ENCODE measurements around the gene AGAP3.

The AGAP3 gene

DNA sequence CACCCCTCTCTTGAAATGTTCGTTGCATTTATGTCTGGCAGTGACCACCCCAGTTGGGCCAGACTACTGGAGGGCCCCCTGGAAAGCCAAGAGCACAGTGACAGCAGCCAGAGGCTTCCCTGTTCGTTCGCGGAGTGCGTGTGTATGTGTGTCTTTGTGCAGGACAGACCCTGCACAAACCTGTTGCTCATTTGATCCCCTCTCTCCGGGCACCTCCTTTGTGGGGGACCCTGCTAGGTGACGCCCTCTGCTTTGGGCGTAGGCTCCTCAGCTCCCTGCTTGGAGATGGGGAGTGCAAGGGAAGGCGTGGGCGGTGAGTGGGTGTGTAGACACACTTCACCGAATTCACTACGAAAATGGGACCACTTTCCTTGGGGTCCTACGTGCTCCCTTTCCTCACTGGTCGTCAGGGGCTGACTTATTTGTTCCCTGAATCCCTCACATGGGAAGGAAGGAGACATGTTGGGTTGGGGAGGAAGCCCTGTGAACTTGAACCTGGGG, 38.7 kb downstream of the AGAP3 start:
- DNase-seq = no peak

DNA sequence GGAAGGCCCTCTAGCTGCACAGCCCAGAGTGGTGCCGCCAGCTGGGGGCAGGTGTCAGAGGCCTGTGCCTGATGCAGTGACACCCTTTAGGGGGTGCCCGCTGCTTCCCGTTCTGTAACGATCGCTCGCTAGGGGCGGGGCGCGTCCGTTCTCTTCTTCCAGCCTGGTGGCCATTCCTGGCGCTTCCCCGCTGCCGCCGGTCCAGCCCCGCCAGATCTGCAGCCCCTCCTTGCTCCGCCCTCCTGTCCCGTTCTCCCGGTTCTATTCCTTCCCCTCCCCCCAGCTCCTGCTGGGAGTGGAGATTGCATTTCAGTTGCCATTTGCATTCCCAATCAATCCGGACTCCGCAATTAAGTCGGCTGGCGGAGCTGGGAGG, 39.2 kb downstream of the AGAP3 start:
- no peak for DNase-seq

DNA sequence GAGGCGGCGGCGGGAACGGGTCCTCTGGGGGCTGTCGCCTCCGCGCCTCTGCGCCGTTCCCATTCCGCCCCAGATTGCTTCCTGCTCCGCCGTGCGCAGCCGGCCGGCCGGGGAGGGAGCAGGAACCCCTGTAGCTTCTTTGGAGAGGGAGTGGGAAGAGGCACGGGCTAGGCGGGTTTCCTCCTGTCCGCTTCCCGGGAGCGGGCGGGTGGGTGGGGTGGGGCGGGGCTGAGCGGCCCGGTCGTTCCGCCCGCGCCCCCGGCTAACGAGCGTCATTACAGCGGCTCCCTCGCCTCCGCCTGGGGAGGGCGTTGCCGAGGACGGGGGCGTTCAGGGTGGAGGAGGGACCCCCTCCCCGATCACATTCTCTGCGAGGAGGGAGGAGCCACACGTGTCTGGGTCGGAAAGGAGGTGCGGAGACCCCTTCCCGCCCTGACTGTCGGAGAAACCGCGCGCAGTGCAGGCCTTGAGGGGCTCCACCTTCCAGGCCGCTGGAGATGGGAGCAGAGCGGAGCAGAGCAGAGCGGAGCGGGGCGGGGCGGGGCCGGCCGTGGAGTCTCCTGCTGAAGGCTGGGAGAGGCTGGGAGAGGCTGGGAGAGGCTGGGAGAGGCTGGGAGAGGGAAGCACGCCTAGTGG, 39.7 kb downstream of the AGAP3 start:
- no peak for DNase-seq

DNA sequence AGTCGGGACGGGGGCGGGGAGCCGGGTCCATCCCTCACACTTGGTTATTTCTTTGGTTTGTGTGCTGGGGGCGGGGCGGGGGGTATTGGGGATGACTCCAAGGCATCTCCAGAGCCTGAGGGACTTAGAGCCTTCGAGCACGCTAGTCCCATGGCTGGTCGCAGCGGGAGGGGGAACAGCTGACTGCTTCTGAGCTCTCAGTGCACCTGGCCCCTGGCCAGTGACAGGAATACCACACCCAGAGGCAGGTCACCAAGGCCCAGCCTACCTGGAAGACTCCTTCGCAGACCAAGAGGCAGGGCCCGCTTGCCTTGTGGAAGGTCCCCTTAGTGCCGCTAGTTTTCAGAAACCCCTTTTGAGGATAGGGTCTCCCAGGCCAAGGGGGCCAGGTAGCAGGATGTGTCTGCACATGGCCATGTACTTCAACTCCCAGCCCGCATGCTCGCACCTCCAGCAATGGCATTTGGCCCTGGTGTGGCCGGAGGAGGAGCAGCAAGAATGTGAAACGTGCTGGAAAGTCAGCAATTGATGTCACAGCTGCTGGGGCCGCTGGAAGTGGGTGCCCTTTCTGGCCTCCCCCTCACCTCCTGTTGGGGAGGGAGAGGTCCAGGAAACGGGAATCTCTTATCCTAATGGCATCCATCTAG, 40.3 kb downstream of the AGAP3 start:
- DNase-seq = no peak

DNA sequence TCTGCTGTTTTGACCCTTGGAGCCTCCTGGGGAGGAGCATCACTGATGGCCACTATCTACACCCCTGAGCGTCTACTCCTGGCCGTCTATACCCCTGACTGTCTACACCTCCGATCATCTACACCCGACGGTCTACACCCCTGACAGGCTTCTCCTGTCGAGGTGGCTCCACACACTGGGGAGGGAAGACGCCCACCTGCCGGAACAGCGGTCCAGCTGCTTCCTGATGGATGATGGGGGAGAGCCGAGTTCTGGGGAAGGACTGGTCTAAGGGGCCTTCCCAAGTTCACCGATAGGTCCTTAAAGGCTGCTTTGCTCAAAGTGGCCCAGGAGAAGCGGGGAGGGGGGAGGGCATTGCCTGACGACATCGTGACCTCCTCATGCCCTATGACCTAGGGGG, 41.9 kb downstream of the AGAP3 start:
- DNase-seq = no peak

DNA sequence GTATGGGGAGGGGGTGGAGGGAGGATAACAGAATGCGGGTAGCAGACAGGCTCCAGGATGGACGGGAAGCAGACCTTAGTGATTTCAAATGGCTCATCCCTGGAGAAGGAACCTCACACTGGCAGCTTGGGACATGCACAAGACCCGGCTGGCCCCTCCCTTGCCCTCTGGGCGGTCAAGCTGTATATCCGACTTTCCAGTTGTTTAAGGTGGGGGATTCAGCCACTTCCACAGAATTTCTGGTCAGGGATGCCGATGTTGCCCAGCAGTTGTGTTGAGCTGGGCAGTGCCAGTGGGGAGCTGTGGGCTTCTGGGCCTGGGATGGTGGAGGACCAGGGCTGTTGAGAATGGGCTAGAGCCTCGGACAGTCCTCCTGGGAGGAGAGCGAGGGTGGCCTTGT, 42.4 kb downstream of the AGAP3 start:
- no peak for DNase-seq

DNA sequence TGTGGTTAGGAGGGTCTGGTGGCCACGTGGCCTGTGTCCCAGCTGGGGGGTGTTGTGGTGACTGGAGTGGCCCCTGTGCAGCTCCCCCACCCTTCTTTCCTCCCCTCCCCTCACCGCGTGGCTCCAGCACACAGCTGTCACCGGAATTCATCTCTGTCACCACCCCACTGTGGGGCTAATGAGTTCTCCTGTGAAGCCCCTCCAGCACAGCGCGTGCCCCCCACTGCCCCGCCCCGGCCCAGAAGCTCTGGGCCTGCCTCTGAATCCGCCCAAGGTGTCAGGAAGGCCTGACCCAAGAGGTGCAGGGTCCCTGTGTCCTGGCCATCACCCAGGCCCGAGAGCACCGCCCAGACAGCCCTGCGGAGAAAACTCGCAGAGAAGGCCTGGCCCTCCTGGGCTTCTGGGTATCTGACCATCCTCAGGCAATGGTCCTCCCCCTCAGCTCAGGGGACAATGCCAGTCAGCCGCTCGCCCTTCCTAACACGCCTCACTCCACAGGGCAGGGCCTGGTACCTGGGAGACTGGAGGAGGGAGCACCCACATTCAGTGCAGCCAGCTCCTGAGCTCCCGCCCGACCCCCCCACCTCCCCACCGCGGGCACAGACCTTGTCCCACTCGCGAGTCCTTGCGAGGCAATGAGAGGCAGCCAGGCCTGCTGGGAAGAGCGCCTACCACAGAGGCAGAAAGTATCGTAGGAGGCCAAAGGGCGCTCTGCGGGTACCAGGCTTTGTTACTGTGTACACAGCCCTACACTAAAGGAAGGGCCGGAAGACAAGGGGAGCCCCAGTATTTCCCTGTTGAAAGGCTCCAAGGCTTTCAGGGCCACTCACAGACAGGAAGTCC, 43.1 kb downstream of the AGAP3 start:
- DNase-seq = no peak

DNA sequence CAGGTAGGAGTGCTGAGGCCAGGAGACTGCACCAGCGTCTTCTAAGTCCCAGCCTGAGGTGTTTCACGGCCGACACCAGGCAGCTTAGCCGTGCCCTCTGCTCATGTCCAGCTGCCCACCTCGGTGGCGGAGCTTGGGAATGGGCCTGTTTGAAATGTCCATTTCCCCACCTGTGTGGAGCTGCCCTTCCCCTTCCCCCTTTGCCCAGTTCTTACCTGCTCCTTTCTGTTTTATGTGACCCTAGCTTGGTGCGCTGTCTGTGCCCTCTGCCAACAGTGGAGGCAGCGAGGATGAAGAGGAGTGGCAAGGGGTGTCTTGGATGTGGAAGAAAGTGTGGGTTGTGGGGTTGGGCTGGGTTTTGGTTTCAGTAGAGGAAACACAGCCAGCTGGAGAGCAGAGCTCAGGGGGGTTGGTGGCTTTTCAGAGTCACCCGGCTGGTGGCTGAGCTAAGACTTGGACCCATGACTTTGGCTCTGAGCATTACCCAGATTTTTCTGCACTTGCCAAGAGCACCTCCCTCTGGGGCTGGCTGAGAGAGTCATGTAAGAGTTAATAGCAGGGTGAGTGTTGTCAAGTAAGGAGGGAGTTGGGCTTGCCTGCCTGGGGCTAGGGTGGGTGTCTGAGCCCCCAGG, 43.8 kb downstream of the AGAP3 start:
- no peak for DNase-seq

DNA sequence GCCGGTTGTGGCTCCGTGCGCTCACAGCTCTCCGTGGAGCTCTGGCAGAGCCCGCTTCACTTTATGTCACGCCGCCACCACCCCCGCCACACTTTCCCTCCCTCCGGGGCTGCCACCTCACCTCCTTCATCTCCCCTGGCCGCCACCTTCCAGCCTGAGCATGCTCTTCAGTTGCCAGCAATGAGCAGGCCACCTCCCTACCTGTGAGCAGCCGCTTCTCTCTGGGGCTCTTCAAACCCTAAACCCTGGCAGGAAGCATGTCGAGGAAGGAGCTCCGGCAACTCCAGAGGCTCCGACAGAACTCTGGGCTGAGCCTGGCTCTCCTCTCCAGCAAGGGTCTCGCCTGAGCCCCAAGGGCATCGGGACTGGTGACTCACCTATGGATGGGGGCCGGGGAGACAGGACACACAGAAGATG, 44.5 kb downstream of the AGAP3 start:
- no peak for DNase-seq

DNA sequence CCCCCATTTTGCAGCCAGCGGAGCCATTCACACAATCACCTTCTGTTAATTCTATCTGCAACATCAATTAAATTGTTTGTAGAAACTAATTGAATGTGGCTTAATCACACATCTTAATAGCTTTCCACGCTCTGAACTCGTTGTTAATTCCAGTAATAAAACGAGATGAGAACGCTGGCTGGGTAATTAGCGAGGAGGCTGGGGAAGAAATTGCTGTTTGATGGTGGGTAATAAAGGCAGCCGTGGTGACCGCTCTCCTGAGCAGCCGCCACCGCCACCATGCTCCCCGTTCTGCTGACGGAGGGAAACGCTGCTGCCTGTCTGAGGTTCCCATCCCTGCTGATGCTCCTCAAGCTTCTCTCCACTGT, 44.9 kb downstream of the AGAP3 start:
- DNase-seq = no peak

DNA sequence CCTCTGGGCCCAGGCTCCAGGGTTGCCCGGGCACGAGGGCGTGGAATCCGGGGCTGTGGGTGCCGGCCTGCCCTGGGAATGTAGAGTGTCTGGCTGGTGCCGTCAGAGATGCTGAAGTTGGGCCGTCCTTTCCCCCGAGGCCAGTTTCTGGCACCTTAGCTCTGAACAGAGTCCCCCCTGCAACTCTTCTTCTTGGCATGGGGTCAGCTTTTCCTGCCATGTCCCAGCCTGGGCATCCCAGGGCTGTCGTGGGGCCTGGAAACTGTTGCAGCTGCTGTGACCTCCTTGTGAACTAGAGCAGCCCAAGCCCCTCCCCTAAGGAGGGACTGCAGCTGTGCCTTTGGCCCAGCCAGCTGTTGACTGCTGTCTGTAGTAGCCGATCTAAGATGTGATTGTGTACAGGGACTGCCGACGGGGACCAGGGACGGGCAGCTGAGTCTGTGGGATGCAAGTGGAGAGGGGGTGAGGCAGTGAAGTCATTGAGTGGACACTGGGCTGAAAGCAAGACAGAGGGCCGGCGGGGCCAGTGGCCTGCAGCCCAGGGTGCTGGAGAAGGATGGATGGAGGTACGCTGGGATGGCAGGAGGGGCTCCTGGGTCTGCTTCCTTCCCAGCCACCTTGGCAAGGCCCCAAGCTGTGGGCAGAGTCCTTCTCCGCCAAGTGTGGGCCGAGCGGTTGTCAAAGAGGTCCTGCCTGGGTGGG, 45.5 kb downstream of the AGAP3 start:
- no peak for DNase-seq

DNA sequence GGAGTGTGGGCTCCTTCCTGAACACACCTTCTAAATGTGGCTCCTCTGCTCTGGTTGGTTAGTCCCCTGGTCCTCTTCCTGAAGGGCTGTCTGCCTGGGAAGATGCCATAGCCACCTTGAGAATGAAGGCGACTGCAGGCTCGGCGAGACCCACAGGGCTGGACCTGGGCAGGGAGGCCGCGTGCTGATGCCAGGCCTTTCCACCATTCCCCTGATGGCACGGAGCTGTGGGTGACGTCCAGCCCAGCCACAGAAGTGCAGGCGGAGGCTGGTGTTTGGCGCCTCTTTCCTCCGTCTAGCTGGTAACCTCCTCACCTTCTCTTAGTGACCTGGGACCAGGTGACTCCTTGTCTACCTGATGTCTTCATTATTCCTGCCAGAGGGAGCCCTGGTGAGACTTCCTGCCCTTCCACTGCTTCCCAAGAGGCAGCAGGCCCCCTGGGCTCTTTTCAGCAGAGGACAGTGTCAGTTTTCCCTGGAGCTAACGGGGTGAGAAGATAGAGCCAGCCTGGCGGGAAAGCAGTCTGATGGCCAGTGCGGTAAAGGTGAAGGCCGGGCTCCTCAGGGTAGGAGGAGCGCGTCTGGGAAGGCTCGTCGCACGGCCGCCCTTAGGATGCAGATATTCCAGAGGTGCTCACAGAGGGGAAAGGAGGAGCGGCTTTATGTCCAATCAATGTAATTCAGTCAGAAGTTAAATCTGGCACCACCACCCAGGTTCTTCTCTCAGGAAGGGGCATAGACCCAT, 46.4 kb downstream of the AGAP3 start:
- no peak for DNase-seq

DNA sequence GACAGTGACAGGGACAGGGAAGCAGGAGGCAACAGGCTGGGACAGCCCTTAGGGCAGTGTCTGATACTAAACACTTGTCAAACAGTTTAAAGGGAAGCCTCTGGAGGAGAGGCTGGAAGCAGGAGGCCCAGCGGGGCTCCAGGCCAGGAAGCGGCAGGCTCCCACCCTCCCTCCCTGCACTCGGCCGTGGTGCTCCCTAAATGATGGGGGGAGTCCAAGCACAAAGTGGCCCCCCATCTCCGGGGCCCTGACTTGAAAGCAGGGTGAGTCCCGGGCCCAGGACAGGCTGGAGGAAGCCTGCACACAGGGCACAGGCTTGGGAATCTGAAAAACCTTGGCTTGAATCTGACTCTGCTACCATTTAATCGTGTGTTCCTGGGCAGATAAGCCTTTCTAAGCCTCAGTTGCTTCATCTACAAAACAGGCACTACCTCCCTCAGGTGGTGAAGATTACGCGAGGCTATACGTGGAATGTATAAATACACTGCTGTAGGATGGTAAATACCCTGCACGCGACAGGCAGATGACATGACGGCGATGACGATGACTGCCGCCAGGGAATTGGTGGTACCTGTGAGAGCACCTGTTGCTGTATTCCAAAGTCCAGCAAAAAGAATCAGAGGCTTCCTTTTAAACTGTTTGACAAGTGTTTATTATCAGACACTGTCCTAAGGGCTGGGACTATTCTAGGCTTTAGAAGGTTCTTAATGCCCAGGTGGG, 47.2 kb downstream of the AGAP3 start:
- no peak for DNase-seq

DNA sequence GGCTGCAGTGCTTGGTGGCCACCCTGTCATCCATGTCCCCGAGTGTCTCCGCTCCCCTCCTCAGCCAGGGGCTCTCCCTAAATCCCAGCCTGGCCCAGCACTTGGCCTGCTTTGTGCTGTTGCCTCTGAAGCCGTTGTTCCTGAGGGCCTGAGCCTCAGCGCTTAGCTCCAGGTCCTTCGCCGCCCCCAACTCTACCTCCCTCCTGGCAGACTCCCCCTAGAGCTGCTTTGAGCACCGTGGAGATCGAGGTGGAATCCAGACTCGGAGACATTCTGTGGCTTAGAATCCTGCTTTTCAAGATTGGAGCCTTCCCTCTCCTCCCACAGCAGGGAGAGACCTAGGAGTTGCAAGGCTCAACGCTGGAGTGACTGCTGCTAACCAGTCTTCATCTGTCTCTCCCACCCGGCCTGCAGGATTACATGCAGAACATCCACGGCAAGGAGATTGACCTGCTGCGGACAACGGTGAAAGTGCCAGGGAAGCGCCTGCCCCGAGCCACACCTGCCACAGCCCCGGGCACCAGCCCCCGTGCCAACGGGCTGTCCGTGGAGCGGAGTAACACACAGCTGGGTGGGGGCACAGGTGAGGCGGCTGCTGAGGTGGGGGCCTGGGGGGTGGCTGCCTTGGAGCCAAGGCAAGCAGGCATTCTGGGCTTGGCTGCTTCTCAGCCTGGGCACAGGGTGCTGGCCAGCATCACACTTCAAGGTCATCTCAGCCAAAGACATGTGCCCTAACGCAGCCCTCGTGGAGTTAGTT, 47.9 kb downstream of the AGAP3 start:
- DNase-seq = no peak

DNA sequence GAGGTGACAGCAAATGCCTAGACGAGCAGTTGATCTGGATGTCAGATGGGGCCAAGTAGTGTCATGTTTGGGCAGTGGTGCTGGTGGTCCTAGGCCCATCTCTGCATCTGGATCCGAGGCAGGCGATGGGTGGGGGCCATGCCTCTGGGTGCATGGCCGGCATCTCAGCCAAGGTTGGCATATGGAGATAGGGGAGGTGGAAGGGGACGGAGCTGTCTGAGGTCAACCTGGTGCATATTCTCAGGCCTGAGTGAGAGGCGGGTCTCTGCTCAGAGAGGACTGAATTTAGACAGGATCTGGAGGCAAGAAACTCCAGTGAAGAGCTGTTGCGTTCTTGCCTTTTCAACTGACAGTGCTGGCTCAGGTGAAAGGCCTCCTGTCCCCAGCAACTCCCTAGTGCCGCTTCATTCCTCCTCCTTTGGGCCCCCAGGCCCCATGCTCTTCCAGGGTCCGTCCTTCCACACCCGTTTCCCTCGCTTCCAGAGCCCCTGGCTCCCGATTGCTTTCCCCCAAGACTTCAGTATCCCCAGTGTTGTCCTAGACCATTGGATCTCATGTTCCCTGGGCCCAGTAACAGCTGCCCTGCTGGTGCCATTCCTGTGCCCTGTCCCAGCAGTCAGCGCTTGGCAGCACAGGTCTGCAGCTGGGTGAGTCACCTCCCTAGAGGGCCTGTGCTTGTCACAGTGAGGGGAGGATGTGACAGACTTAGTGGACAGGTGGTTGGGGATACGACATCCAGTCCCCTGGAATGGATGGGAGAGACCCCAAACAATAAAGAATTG, 48.7 kb downstream of the AGAP3 start:
- DNase-seq = no peak

DNA sequence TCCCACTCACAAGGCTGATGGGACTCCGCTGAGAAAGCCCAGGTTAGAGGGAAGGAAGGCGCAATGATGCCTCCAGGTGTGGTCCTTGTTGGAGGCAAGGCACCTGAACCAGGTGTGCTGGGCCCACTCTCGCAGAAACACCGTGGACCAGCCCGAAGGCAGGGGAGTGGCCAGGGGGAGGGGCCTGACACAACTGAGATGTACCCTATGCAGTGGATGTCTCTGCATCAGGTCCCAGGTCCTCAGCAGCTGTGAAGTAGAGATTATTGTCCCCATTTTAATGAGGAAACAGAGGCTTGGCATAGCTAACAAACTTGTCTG, 49.2 kb downstream of the AGAP3 start:
- DNase-seq = no peak

DNA sequence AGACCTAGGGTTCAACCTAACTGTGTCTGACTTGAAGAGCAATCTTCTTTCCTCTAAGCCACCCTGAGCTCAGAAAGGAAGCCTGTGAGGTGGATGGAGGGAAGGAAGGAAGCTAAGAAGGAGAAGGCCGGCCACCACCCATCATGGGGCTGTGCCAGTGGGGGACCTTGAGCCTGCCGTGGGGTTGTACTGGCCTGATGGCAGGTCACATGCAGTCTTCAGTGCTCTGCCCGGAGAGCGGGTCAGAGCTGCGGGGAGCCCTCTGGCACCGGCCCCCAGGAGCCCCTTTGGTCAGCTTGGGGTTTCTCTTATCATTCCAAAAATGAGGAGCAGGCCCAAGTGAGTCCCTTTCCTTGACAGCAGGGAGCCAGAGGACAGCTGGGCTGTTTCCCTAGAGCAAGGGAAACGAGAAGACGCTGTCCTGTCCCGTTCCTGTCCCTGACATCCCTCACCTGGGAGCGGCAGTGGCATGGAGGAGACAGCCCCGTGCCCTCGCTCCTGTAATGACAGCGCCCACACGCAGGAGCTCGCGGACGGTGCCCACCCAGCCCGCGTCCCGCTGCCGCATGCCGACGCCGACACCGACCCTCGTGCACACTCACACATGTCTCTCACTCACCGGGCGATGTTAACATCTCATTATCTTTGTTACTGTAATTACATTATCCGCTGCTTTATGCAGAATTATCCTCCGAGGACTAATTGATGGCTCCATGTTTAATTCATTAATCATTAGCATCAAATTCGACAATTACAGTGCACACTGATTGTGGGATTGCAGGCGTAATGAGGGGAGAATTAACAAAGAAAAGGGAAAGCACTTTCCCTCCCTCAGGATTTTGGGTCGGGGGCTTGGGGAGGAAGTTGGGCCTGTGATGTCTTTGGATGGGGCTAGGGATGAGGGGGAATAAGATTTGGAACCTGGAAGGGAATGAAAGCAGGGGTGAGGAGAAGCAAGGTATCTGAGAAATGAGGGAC, 49.9 kb downstream of the AGAP3 start:
- DNase-seq = no peak

DNA sequence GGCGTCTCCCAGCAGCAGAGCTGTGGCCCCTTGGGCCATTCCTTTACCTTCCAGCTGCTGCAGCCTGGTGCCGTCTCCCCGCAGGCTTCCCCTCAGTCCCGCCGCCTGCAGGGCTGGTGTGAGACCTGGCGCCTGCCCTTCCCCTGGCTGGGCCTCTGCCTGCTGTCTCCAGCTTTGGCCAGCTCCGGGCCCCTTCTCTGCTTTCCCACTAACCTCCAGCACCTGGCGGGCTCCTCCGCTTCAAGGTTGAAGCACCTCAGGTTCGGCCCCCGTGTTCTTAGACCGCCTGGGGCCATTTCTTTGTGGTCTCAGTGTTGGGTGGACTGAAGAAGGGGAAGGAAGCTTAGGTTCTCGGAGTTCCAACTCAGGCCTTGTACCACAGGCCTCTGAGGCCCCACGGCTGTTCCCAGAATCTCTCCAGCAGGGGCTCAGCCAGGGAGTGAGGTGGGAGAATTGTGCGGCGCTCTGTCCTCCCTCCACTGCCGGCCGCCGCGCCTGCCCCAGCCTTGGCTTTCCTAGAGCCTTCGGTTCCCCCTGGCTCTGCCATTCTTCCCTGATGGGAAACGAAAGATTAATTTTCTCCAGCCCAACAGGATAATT, 50.9 kb downstream of the AGAP3 start:
- no peak for DNase-seq
